ENCODE measurements around the gene VAMP3. TPM values are rescaled to one million over a fixed set of nuclear protein-coding genes. Genes with fewer than 3 reads are reported as not detected.

The VAMP3 gene
- total and polyA plus RNA-seq, 7 donors, result 35.0 to 71.6 (median 64.1) TPM

DNA sequence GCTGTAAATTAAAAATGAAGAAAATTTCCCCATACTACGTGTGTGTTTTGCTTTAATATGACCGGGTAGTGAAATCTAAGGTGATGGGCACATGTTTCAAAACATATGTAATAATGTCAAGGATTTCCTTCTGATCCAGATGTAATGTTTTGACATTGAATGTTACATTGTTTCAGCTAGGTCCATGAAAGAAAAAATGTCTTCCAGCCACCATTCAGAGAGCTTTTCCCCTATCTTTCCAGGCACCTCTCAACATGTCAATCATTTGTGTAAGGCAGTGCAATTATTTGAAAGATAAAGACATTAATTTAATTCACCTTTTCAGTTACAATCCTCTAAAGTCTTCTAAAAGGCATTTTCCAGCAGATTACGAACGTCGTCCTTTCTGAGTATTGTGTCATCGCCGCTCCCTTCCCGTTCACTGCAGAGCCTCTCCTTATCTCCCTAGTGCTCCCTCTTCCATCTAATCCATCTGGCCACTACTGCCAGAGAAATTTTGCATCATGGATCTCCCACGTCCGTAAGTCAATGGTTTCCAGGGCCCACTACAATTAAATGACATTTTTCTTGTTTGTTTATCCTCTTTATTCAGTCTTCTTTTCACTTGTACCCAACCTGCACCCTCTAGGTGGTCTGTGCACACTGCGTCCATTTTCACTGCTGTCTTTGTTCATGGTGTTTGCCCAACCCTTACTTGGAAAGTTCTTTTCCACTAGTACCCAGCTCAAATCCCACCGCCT is 1.3 kb upstream of the VAMP3 start:
- Histone ChIP-seq H3K9me3 (no peaks in the 10 kb centered on the region), H3K36me3 (ENCODE audit: insufficient read depth in 1 of 2, low read depth in 1 of 2) (peaks cover 8 to 21% of the 10 kb centered on the region in 2 donors), H3K4me3 (peak overlapping the region; percentile 85), H3K4me1 (peaks cover 14% of the 10 kb centered on the region), H3K27ac (peak overlapping the region; percentile 95), H3K27me3 (ENCODE audit: insufficient read depth in 3 of 3, low read length in 2 of 3) (no peaks in the 10 kb centered on the region)
- ATAC-seq (no peak), DNase-seq (no peak)
- intact Hi-C loops (cut with DNase I), result no loop called here
- WGBS, 3 donors, result 90 to 92% (median 90%) methylated on average over 12 of the region's 12 CpGs
- TF ChIP-seq, protein P1, sequence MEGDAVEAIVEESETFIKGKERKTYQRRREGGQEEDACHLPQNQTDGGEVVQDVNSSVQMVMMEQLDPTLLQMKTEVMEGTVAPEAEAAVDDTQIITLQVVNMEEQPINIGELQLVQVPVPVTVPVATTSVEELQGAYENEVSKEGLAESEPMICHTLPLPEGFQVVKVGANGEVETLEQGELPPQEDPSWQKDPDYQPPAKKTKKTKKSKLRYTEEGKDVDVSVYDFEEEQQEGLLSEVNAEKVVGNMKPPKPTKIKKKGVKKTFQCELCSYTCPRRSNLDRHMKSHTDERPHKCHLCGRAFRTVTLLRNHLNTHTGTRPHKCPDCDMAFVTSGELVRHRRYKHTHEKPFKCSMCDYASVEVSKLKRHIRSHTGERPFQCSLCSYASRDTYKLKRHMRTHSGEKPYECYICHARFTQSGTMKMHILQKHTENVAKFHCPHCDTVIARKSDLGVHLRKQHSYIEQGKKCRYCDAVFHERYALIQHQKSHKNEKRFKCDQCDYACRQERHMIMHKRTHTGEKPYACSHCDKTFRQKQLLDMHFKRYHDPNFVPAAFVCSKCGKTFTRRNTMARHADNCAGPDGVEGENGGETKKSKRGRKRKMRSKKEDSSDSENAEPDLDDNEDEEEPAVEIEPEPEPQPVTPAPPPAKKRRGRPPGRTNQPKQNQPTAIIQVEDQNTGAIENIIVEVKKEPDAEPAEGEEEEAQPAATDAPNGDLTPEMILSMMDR (IDR thresholded peaks at IDR 0.05), result no peak

DNA sequence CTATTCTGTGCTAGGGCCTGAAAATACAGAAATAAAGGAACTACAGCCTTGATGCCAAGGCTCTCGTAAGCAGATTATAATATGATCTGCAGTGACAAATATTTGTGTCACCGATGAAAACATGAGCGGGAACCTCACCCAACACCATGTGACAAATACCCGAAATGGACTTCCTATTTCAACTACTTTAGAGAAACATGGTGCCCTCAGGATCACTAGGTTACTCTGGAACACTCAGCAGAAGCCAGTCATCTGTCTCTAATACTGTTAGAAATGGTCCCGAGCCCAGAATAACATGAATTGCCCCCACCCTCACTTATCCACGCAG is 463 bp upstream of the VAMP3 start:
- DNase-seq (no peak), ATAC-seq (peak; percentile 22 to 74 (median 58))
- Histone ChIP-seq H3K36me3 (ENCODE audit: insufficient read depth in 1 of 2, low read depth in 1 of 2) (peaks cover 8 to 26% of the 10 kb centered on the region in 2 donors), H3K27ac (peak overlapping the region; percentile 95), H3K27me3 (ENCODE audit: insufficient read depth in 3 of 3, low read length in 2 of 3) (no peaks in the 10 kb centered on the region), H3K9me3 (no peaks in the 10 kb centered on the region), H3K4me1 (peaks cover 14% of the 10 kb centered on the region), H3K4me3 (peak overlapping the region; percentile 85)
- TF ChIP-seq, protein P1 (IDR thresholded peaks at IDR 0.05), result no peak
- intact Hi-C loops (cut with DNase I), result no loop called here
- 3 to 6% (median 4%) methylated on average over 6 of the region's 6 CpGs for WGBS, 3 donors

DNA sequence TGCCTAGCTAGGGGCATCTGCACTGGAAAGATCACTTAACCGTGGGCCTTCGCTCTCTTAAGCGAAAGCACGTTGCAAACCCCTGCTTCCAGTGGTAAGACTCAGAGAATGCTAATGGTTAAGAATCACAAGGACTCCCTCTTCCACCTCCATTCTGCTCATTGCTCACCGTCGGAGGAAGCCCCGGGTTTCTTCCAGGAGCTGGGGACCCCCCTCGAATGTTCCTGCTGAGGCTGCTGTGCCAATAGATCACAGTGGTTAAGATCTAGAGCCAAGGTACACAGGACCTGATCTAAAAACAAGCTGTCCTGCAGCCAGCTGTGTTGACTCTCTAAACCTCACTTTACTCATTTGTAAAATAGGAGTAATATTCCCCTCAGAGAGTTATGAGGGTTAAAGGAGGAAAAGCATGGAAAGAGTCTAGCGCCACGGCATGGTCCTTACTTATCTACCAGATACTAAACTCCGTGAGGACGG is 765 bp downstream of the VAMP3 start:
- peaks cover 8 to 36% of the 10 kb centered on the region in 2 donors for H3K36me3 ChIP-seq (ENCODE audit: insufficient read depth in 1 of 2, low read depth in 1 of 2)
- H3K9me3 ChIP-seq, result no peaks in the 10 kb centered on the region
- DNase-seq (no peak), ATAC-seq (no peak)
- H3K4me1 ChIP-seq, result peaks cover 14% of the 10 kb centered on the region
- peak overlapping the region; percentile 95 for H3K27ac ChIP-seq
- H3K4me3 ChIP-seq, result peak overlapping the region; percentile 85
- intact Hi-C loops (cut with DNase I), result no loop called here
- H3K27me3 ChIP-seq (ENCODE audit: insufficient read depth in 3 of 3, low read length in 2 of 3), result no peaks in the 10 kb centered on the region
- TF ChIP-seq, protein P1 (IDR thresholded peaks at IDR 0.05), result no peak
- 13 to 16% (median 14%) methylated on average over 12 of the region's 12 CpGs for WGBS, 3 donors

DNA sequence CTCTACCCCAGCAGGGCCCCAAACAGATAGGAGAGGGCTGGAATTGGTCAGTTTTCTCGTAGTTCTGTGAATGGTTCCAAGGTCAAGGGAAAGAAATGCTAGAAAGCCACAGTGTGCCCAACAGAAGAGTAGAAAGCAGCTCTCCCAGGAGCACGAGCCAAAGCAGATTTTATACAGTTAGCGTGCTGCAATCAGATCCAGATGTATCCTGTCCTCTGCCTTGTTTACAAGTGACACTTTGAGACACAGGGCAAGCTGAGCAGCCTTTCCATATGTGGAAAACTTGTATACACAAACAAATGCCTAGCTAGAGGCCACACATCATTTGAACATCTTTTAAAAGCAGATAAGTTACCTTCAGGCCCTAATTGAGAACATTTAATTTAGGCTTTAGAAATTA is 6.5 kb downstream of the VAMP3 start:
- H3K27ac ChIP-seq, result no peak overlapping the region
- H3K27me3 ChIP-seq (ENCODE audit: insufficient read depth in 3 of 3, low read length in 2 of 3), result no peaks in the 10 kb centered on the region
- no peak for ATAC-seq
- no peak for DNase-seq
- peaks cover 10 to 81% of the 10 kb centered on the region in 2 donors for H3K36me3 ChIP-seq (ENCODE audit: insufficient read depth in 1 of 2, low read depth in 1 of 2)
- H3K4me1 ChIP-seq, result no peaks in the 10 kb centered on the region
- WGBS, 3 donors, result 72 to 77% (median 74%) methylated on average over 3 of the region's 3 CpGs
- intact Hi-C loops (cut with DNase I), result no loop called here
- no peaks in the 10 kb centered on the region for H3K9me3 ChIP-seq
- no peak overlapping the region for H3K4me3 ChIP-seq
- TF ChIP-seq, protein P1 (IDR thresholded peaks at IDR 0.05), result no peak
